ENCODE results near the gene PCYT2. TPM values are rescaled to one million over a fixed set of nuclear protein-coding genes. Genes with fewer than 3 reads are reported as not detected.

Gene PCYT2
- total RNA-seq, 4 donors from 2014 or later: 4.1 to 27.7 (median 18.8) TPM

DNA sequence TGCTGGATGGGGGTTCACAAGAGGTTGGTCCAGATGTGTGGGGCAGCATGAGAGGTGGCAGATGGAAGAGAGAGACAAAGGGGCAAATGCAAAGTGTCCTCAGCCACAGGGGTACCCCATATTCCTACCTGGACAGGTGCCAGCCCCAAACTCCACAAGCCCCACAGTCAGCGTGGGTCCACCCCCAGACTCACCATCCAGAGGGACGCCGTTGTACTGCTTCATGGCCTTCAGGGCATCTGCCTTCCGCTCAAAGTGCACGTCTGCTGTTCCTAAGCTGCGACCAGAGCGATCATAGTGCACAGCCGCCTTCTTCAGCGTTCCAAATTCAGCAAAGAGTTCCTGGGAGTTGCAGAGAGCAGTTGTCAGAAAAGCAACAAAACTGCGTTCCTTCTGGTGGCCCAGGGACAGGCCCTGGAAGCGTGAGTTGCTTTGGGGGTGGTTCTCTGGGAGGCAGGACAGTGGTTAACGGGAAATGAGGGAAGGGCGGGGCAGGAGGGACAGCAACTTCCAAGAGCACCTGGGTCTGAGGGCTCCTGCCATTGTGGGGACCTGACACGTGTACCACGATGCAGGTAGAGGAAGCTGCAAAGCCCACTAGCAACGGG lies 22.1 kb downstream of the PCYT2 start:
- no peak for DNase-seq
- Histone ChIP-seq H3K4me1 (peaks cover 6 to 11% of the 10 kb centered on the region in 2 donors), H3K4me3 (no peak overlapping the region), H3K27me3 (no peaks in the 10 kb centered on the region), H3K9me3 (no peaks in the 10 kb centered on the region), H3K36me3 (no peaks in the 10 kb centered on the region), H3K27ac (no peak overlapping the region)
- intact Hi-C loops (cut with DNase I; ENCODE audit: low total_unique reads): no loop called here
- no peak for TF ChIP-seq POLR2A (IDR thresholded peaks at IDR 0.05)
- no peak for TF ChIP-seq CTCF (IDR thresholded peaks at IDR 0.05)

DNA sequence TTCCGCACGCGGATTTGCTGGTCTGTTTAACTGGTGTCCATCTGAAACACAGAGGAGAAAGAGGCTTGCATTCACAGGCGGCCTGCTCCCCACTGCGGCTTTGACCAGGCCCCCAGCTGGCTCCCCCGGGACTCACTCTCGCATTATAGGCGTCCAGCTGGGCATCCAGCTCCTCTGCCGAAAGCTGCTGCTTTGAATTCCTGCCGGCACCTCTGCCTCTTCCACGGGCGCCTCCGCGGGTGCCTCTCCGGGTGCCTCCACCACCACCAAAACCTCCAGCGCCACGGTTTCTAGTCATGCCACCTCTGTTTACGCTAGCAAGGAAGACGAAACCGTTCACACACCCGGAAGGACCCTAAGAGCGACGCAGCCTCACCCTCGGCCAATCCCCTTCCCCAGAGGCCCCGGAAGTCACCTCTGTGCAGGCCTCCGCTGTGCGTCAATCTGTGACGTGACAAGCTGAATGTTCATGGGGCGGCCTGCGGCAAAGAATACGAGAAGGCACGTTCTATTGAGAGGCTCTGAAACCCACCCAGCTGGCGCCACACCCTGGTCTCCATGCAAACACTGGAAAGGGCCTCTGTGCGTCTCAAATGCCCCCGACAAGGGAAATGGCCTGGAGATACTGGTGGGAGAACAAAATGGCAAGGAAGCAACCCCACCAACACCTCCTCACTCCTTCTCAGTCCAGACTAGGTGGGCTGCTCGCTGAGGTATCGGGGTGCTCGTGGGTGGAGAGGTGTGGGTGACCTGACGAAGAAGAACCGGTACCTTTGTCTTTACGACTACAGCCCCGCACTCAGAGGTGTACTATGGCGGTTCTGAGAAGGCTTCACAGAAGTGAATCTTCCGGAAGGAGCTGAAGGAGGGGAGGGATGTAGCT lies 22.9 kb downstream of the PCYT2 start:
- Histone ChIP-seq H3K36me3 (no peaks in the 10 kb centered on the region), H3K27me3 (no peaks in the 10 kb centered on the region), H3K27ac (no peak overlapping the region), H3K9me3 (no peaks in the 10 kb centered on the region), H3K4me3 (no peak overlapping the region), H3K4me1 (peaks cover 6 to 11% of the 10 kb centered on the region in 2 donors)
- no peak for DNase-seq
- TF ChIP-seq POLR2A (IDR thresholded peaks at IDR 0.05) (no peak), CTCF (IDR thresholded peaks at IDR 0.05) (no peak)
- intact Hi-C loops (cut with DNase I; ENCODE audit: low total_unique reads): no loop called here

GRCh38 chr17:81885869-81886548 lies 25.2 kb downstream of the PCYT2 start:
- H3K36me3 ChIP-seq: no peaks in the 10 kb centered on the region
- intact Hi-C loops (cut with DNase I; ENCODE audit: low total_unique reads): no loop called here
- H3K4me1 ChIP-seq: peaks cover 6 to 11% of the 10 kb centered on the region in 2 donors
- no peak overlapping the region for H3K27ac ChIP-seq
- no peak for TF ChIP-seq POLR2A (IDR thresholded peaks at IDR 0.05)
- no peak for TF ChIP-seq CTCF (IDR thresholded peaks at IDR 0.05)
- no peak for DNase-seq
- no peaks in the 10 kb centered on the region for H3K9me3 ChIP-seq
- H3K27me3 ChIP-seq: no peaks in the 10 kb centered on the region
- H3K4me3 ChIP-seq: no peak overlapping the region

DNA sequence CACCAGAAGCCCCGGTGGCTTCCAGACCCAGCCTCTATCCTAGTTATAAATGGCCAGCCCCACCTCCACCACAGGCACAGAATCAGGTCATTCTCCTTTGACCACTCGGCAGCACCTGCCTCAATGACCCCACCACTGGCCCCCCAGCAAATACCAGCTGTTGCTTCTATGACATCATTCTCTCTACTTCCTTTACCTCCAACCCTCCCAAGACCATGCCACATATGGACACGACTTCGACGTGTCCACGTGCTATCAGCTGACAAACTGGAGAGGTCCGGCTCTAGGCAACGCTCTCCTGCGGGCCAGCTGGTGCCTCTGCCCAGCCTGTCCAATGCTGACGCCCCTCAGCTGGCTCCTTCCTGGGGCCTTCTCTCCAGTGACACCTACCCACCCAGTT lies 25.7 kb downstream of the PCYT2 start:
- TF ChIP-seq CTCF (IDR thresholded peaks at IDR 0.05) (no peak), POLR2A (IDR thresholded peaks at IDR 0.05) (no peak)
- Histone ChIP-seq H3K27ac (no peak overlapping the region), H3K4me1 (peaks cover 4 to 6% of the 10 kb centered on the region in 2 donors), H3K4me3 (no peak overlapping the region), H3K36me3 (no peaks in the 10 kb centered on the region), H3K27me3 (no peaks in the 10 kb centered on the region), H3K9me3 (no peaks in the 10 kb centered on the region)
- intact Hi-C loops (cut with DNase I; ENCODE audit: low total_unique reads): no loop called here
- DNase-seq: no peak

GRCh38 chr17:81884968-81885367 lies 26.2 kb downstream of the PCYT2 start:
- TF ChIP-seq POLR2A (IDR thresholded peaks at IDR 0.05) (no peak), CTCF (IDR thresholded peaks at IDR 0.05) (no peak)
- peaks cover 0 to under 1% of the 10 kb centered on the region in 2 donors for H3K4me1 ChIP-seq
- no peak overlapping the region for H3K27ac ChIP-seq
- H3K27me3 ChIP-seq: no peaks in the 10 kb centered on the region
- no peak overlapping the region for H3K4me3 ChIP-seq
- no peak for DNase-seq
- no peaks in the 10 kb centered on the region for H3K9me3 ChIP-seq
- H3K36me3 ChIP-seq: no peaks in the 10 kb centered on the region
- intact Hi-C loops (cut with DNase I; ENCODE audit: low total_unique reads): no loop called here

Data from uterus (tissue), 4 donors.